ENCODE data around the gene DAZAP1.

- TF ChIP-seq, protein P1, sequence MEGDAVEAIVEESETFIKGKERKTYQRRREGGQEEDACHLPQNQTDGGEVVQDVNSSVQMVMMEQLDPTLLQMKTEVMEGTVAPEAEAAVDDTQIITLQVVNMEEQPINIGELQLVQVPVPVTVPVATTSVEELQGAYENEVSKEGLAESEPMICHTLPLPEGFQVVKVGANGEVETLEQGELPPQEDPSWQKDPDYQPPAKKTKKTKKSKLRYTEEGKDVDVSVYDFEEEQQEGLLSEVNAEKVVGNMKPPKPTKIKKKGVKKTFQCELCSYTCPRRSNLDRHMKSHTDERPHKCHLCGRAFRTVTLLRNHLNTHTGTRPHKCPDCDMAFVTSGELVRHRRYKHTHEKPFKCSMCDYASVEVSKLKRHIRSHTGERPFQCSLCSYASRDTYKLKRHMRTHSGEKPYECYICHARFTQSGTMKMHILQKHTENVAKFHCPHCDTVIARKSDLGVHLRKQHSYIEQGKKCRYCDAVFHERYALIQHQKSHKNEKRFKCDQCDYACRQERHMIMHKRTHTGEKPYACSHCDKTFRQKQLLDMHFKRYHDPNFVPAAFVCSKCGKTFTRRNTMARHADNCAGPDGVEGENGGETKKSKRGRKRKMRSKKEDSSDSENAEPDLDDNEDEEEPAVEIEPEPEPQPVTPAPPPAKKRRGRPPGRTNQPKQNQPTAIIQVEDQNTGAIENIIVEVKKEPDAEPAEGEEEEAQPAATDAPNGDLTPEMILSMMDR (IDR thresholded peaks at IDR 0.05): no peak
- TF ChIP-seq POLR2A (IDR thresholded peaks at IDR 0.05): no peak
These were observed 26.0 kb downstream of the DAZAP1 start for GRCh38 chr19:1433119-1434039.

All from lower leg skin (tissue), 3 donors.